Endothelial cell (in vitro differentiated cells): ENCODE data around the gene TCOF1. TPM values are rescaled to one million over a fixed set of nuclear protein-coding genes. Genes with fewer than 3 reads are reported as not detected.

Experiments
- DNase-seq: peaks from one replicate; pipeline ENCODE4 v3.0.0; 2021; ENCODE audit warnings: low spot score
- H3K27ac Mint-ChIP-seq: one replicate; pipeline ENCODE4 v1.8.0; 2021; ENCODE audit warnings: mixed read lengths, inconsistent platforms; ENCODE audit not compliant: unreplicated experiment
- H3K27me3 Mint-ChIP-seq: one replicate; pipeline ENCODE4 v1.8.0; 2021; ENCODE audit warnings: mild to moderate bottlenecking, moderate library complexity, mixed read lengths, inconsistent platforms; ENCODE audit not compliant: unreplicated experiment
- H3K36me3 Mint-ChIP-seq: one replicate; pipeline ENCODE4 v1.8.0; 2021; ENCODE audit warnings: mild to moderate bottlenecking, low read depth, mixed read lengths, inconsistent platforms; ENCODE audit not compliant: unreplicated experiment
- H3K4me1 Mint-ChIP-seq: one replicate; pipeline ENCODE4 v1.8.0; 2021; ENCODE audit warnings: mild to moderate bottlenecking, mixed read lengths, inconsistent platforms; ENCODE audit not compliant: unreplicated experiment
- H3K4me3 Mint-ChIP-seq: one replicate; pipeline ENCODE4 v1.8.0; 2021; ENCODE audit warnings: mild to moderate bottlenecking, mixed read lengths, inconsistent platforms; ENCODE audit not compliant: unreplicated experiment
- H3K9me3 Mint-ChIP-seq: one replicate; pipeline ENCODE4 v1.8.0; 2021; ENCODE audit warnings: mixed read lengths, inconsistent platforms; ENCODE audit not compliant: unreplicated experiment
- total RNA-seq: library from RNA; stranded (reverse); fragmentation: NEBNext Ultra II Directional; extraction: Animal tissue kit (Norgen Biotek cat#: 25700); gene quantifications from one replicate; pipeline ENCODE4 v1.2.1, GENCODE V29; 2021; ENCODE audit not compliant: unreplicated experiment
- TF ChIP-seq, protein P1 (sequence below): fragments of 200-600 bp; sonication (generic); IDR thresholded peaks from one replicate; pipeline ENCODE4 v1.5.0; 2021; ENCODE audit warnings: antibody characterized with exemption; ENCODE audit not compliant: unreplicated experiment

Gene TCOF1
- total RNA-seq, 1 donor from 2014 or later: 41.5 TPM

DNA sequence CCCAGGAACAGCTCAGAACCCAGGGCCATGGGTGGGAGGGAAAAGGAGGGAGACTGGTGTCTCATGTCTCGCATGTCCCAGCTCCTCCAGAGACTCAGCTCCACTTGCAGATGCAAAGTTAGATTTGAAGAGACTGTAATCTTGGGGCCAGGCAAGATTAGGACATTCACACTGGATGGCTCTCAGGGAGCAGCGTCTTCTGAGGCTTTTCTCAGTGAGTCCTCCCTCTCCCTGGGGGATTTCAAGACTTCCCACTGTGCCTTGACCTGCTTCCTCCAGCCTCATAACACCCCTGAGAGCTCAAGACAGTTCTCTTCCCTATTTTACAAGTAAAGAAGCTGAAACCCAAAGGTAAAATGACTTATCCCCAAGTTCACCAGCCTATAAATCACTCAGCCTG lies 10.5 kb upstream of the TCOF1 start:
- peaks cover 4% of the 10 kb centered on the region for H3K27me3 Mint-ChIP-seq
- H3K36me3 Mint-ChIP-seq: no peaks in the 10 kb centered on the region
- no peak overlapping the region for H3K27ac Mint-ChIP-seq
- DNase-seq: no peak
- no peak overlapping the region for H3K4me3 Mint-ChIP-seq
- H3K4me1 Mint-ChIP-seq: peaks cover 14% of the 10 kb centered on the region
- TF ChIP-seq, protein P1, sequence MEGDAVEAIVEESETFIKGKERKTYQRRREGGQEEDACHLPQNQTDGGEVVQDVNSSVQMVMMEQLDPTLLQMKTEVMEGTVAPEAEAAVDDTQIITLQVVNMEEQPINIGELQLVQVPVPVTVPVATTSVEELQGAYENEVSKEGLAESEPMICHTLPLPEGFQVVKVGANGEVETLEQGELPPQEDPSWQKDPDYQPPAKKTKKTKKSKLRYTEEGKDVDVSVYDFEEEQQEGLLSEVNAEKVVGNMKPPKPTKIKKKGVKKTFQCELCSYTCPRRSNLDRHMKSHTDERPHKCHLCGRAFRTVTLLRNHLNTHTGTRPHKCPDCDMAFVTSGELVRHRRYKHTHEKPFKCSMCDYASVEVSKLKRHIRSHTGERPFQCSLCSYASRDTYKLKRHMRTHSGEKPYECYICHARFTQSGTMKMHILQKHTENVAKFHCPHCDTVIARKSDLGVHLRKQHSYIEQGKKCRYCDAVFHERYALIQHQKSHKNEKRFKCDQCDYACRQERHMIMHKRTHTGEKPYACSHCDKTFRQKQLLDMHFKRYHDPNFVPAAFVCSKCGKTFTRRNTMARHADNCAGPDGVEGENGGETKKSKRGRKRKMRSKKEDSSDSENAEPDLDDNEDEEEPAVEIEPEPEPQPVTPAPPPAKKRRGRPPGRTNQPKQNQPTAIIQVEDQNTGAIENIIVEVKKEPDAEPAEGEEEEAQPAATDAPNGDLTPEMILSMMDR: no peak
- H3K9me3 Mint-ChIP-seq: no peaks in the 10 kb centered on the region

DNA sequence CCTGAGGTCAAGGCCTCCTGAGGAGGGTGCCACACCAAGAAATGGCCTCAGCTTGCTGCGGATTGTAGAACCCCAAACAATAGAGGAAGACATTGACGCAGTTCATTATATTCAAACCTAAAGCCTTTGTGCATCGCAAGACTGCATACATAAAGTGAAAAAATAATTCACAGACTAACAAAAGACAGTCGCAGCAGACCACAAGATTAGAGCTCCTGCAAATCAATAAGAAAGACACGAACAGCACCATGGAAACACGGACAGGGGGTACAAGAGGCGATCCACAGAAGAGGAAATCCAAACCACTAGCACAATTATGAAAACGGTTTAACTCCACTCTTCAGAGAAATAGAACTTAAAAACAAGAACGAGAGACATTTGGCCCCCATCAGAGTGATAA lies 10.0 kb upstream of the TCOF1 start:
- no peaks in the 10 kb centered on the region for H3K9me3 Mint-ChIP-seq
- H3K27ac Mint-ChIP-seq: no peak overlapping the region
- no peaks in the 10 kb centered on the region for H3K36me3 Mint-ChIP-seq
- no peak overlapping the region for H3K4me3 Mint-ChIP-seq
- H3K27me3 Mint-ChIP-seq: peaks cover 4% of the 10 kb centered on the region
- H3K4me1 Mint-ChIP-seq: peaks cover 14% of the 10 kb centered on the region
- TF ChIP-seq, protein P1: no peak
- no peak for DNase-seq

DNA sequence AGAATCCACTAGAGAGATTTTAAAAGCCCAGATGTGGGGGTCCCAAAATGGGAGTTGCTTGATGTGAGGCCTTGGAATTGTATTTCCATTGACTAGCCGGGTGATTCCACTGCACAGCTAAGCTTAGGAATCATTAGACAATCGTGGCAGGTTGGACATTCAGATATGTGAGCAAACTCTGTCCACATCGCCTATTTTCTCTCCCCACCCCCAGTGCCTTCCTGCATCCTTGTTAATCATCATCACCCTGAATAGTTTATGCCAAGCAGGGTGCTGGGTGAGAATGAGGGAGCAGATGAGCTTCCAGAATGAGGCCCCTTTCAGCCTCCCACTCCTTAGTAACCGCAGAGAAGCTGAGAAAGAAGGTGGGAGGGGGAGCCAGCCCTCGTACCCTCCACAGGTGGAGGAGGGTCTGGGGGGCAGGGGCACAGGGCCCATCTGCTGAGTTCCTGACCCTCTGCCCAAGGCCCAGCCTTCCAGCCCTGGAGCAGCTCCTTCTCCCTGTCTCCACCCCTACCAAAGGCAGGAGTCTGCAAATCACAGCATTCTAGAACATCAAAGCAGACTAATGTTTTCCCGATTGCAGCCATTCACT lies 7.7 kb upstream of the TCOF1 start:
- Mint-ChIP-seq H3K4me3 (no peak overlapping the region), H3K27ac (no peak overlapping the region), H3K27me3 (peaks cover 4% of the 10 kb centered on the region), H3K4me1 (peaks cover 13% of the 10 kb centered on the region), H3K36me3 (no peaks in the 10 kb centered on the region), H3K9me3 (no peaks in the 10 kb centered on the region)
- TF ChIP-seq, protein P1: no peak
- no peak for DNase-seq

DNA sequence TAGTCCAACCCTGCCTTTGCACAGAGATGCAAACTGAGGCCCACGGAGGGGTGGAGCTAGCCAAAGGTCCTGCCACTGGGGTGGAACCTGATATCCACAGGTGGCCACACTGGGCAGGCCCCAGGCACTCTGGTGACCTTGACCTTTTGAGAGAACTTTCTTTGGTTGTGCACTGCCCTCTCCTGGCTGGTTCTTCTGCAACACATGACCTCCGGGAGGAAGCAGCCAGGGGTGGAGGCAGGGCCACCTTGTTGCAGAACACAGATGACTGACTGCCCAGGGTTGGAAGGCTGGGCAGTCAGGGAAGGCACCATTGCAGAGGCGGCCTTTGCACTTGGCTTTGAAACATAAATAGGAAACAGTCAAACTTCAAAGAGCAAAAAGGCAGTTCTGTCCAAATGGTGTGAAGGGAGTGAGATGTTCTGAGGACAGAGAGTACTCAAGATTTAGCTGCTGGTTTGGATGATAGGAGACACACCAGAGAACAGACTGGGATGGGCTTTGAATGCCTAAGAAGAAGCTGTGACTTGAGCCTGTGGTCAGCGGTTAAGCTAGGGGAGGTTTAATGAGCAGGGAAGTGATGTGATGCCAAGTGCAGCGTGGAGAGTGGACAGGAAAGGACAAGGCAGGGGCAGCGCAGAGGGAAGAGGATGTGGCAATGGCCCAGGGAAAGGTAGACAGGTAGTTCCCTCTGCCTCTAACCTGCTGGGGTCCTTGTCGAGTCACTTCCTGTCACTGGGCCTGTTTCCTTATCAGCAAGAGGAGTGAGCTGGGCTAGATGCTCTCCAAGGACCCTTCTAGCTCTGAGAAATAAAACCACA lies 6.8 kb upstream of the TCOF1 start:
- peaks cover 21% of the 10 kb centered on the region for H3K4me1 Mint-ChIP-seq
- no peak overlapping the region for H3K4me3 Mint-ChIP-seq
- H3K9me3 Mint-ChIP-seq: no peaks in the 10 kb centered on the region
- TF ChIP-seq, protein P1: peak; percentile 46
- H3K27ac Mint-ChIP-seq: no peak overlapping the region
- peak; percentile 69 for DNase-seq
- H3K27me3 Mint-ChIP-seq: peaks cover 6% of the 10 kb centered on the region
- H3K36me3 Mint-ChIP-seq: no peaks in the 10 kb centered on the region
